Panc1 (cell line): Measurements from ENCODE around the gene HK1. TPM values are rescaled to one million over a fixed set of nuclear protein-coding genes. Genes with fewer than 3 reads are reported as not detected.

Experiments used
- ATAC-seq: fragments of 200-7000 bp; cut with Tn5 transposase; 2 replicates; pipeline ENCODE4 v1.9.1; 2020; ENCODE audit warnings: mild to moderate bottlenecking, moderate library complexity
- BruUV-seq: library from RNA; stranded (reverse); fragments of 400-500 nt; replicated peaks from 2 replicates; lab custom pipeline; 2021; lab: Mats Ljungman, UMichigan
- CTCF ChIA-PET: fragments of 300-600 bp; sonication (Branson Sonifier 250); formaldehyde crosslinking; loops from one replicate; lab custom pipeline; 2022; ENCODE audit warnings: antibody characterized with exemption; lab: Charles Lee
- POLR2A ChIA-PET: fragments of 300-600 bp; sonication (Branson Sonifier 250); formaldehyde crosslinking; loops from one replicate; lab custom pipeline; 2022; ENCODE audit warnings: antibody characterized with exemption; lab: Charles Lee
- DNase-seq: peaks from one replicate; pipeline ENCODE4 v3.0.0-alpha.2; 2010; ENCODE audit warnings: low read depth, low spot score
- H3K27ac ChIP-seq: 2 replicates; pipeline ENCODE4 v1.5.1; 2011; ENCODE audit warnings: mild to moderate bottlenecking, low read length, inconsistent platforms
- H3K27me3 ChIP-seq: fragments of 200-500 bp; sonication (Bioruptor generic); 2 replicates; pipeline ENCODE4 v1.6.0; 2014; ENCODE audit warnings: low read length, inconsistent platforms; ENCODE audit not compliant: control insufficient read depth, insufficient read depth
- H3K36me3 ChIP-seq: fragments of 200-500 bp; sonication (Bioruptor generic); 2 replicates; pipeline ENCODE4 v1.5.1; 2014; ENCODE audit warnings: inconsistent platforms, mild to moderate bottlenecking, low read length, moderate library complexity; ENCODE audit not compliant: control insufficient read depth, insufficient read depth
- H3K4me1 ChIP-seq: 2 replicates; pipeline ENCODE4 v1.5.1; 2011; ENCODE audit warnings: inconsistent platforms, mild to moderate bottlenecking, low read length, moderate library complexity; ENCODE audit not compliant: control insufficient read depth, insufficient read depth
- H3K4me3 ChIP-seq, 2 experiments: 2 replicates each; pipeline ENCODE4 v1.5.1; 2011 to 2012; ENCODE audit warnings: low read depth in 2 of 2, low read length in 2 of 2, mild to moderate bottlenecking in 2 of 2, inconsistent platforms in 1 of 2, moderate library complexity in 1 of 2
- H3K9me3 ChIP-seq: fragments of 200-500 bp; sonication (Bioruptor generic); 2 replicates; pipeline ENCODE4 v1.5.1; 2014; ENCODE audit warnings: low read depth, mild to moderate bottlenecking, inconsistent platforms, low read length, moderate library complexity; ENCODE audit not compliant: control insufficient read depth, insufficient read depth
- CTCF ChIP-seq: fragments of 450-650 bp; IDR thresholded peaks from 2 replicates; pipeline ENCODE4 v1.5.1; 2017; ENCODE audit warnings: mild to moderate bottlenecking
- POLR2AphosphoS5 ChIP-seq: IDR thresholded peaks from 2 replicates; pipeline ENCODE4 v1.6.1; 2012; ENCODE audit warnings: mild to moderate bottlenecking, low read depth, low read length, moderate library complexity
- REST ChIP-seq, 2 experiments: IDR thresholded peaks; 2 replicates each; pipeline ENCODE4 v1.6.1; 2011 to 2012; ENCODE audit warnings: low read depth in 2 of 2, control low read depth in 1 of 2, low read length in 1 of 2, mild to moderate bottlenecking in 1 of 2, moderate library complexity in 1 of 2; ENCODE audit not compliant: insufficient read depth in 1 of 2
- SIN3A ChIP-seq: IDR thresholded peaks from 2 replicates; pipeline ENCODE4 v1.6.1; 2012; ENCODE audit warnings: low read depth, mild to moderate bottlenecking, low read length, moderate library complexity, borderline replicate concordance; ENCODE audit not compliant: insufficient read depth
- TCF7L2 ChIP-seq: IDR thresholded peaks from 2 replicates; pipeline ENCODE4 v1.6.1; 2011; ENCODE audit warnings: mild to moderate bottlenecking, low read depth, low read length, inconsistent platforms
- in situ Hi-C: cut with HindIII; loops from 2 replicates; pipeline ENCODE4 v1.10.0; 2016; ENCODE audit warnings: low sequenced_read_pairs, low pct_unique_long_range_greater_than_20kb
- intact Hi-C: fragments of 100-400 bp; cut with micrococcal nuclease; formaldehyde crosslinking; loops from one replicate; pipeline ENCODE4 v1.10.0; 2022; ENCODE audit not compliant: unreplicated experiment
- total RNA-seq: library from RNA; stranded (reverse); gene quantifications from one replicate; pipeline ENCODE4 v1.2.1, GENCODE V29; 2021; ENCODE audit not compliant: unreplicated experiment

Gene HK1
- total RNA-seq, 1 experiment from 2014 or later = 74.4 TPM

GRCh38 chr10:69362471-69362954 lies 84.2 kb downstream of the HK1 start:
- CTCF ChIA-PET = no interaction called here

GRCh38 chr10:69363666-69364065 lies 85.4 kb downstream of the HK1 start:
- Histone ChIP-seq H3K4me1 (peaks cover 13% of the 10 kb centered on the region), H3K4me3 (no peak overlapping the region), H3K27me3 (no peaks in the 10 kb centered on the region), H3K36me3 (no peaks in the 10 kb centered on the region), H3K9me3 (no peaks in the 10 kb centered on the region), H3K27ac (no peak overlapping the region)
- intact Hi-C loops = no loop called here
- ATAC-seq = no peak
- no peak for DNase-seq
- no TSS peak for BruUV-seq
- TF ChIP-seq POLR2AphosphoS5 (no peak), SIN3A (no peak)
- in situ Hi-C loops = no loop called here
- CTCF ChIA-PET = no interaction called here
- POLR2A ChIA-PET = no interaction called here

More at GRCh38 chr10:69362471-69362954, 84.2 kb downstream of the HK1 start:
- H3K9me3 ChIP-seq = no peaks in the 10 kb centered on the region
- DNase-seq (no peak), ATAC-seq (no peak)
- peaks cover 13% of the 10 kb centered on the region for H3K4me1 ChIP-seq
- no peaks in the 10 kb centered on the region for H3K27me3 ChIP-seq
- H3K4me3 ChIP-seq = no peak overlapping the region
- intact Hi-C loops (no loop called here), in situ Hi-C loops (no loop called here)
- H3K27ac ChIP-seq = no peak overlapping the region
- TF ChIP-seq POLR2AphosphoS5 = no peak
- TF ChIP-seq REST (IDR thresholded peaks at IDR 0.05; ENCODE audit: insufficient read depth in 1 of 2, low read depth in 2 of 2, low read length in 1 of 2) = no peak
- no peak for TF ChIP-seq SIN3A
- no peak for TF ChIP-seq TCF7L2
- TF ChIP-seq CTCF = no peak
- H3K36me3 ChIP-seq = no peaks in the 10 kb centered on the region
- no TSS peak for BruUV-seq
- POLR2A ChIA-PET = interaction anchor here (0.6 kb wide), 1 partner anchor 404 kb away, joined by 4 read pairs; no protein-coding TSS in a partner anchor

- ATAC-seq (no peak), DNase-seq (no peak)
- ChIA-PET CTCF (interaction anchor here (0.6 kb wide), 1 partner anchor 142 kb away, joined by 7 read pairs; no protein-coding TSS in a partner anchor), POLR2A (no interaction called here)
- Histone ChIP-seq H3K4me1 (peaks cover 13% of the 10 kb centered on the region), H3K4me3 (no peak overlapping the region), H3K36me3 (no peaks in the 10 kb centered on the region), H3K27ac (no peak overlapping the region), H3K27me3 (no peaks in the 10 kb centered on the region), H3K9me3 (no peaks in the 10 kb centered on the region)
- TF ChIP-seq REST (IDR thresholded peaks at IDR 0.05; ENCODE audit: insufficient read depth in 1 of 2, low read depth in 2 of 2, low read length in 1 of 2) (no peak), SIN3A (no peak), CTCF (no peak), TCF7L2 (no peak), POLR2AphosphoS5 (no peak)
- intact Hi-C loops = no loop called here
- no TSS peak for BruUV-seq
- in situ Hi-C loops = no loop called here
These were observed 86.1 kb downstream of the HK1 start for GRCh38 chr10:69364232-69364940.
